Testis (tissue), 2 donors: ENCODE data around the gene NOL4L.

Experiments used
- POLR2A ChIP-seq: fragments of 450-650 bp; IDR thresholded peaks from one replicate; pipeline ENCODE4 v1.6.1; 2017; ENCODE audit warnings: antibody characterized with exemption, mild to moderate bottlenecking, moderate library complexity
- TF ChIP-seq, protein P1 (sequence below), 3 experiments: fragments of 450-650 bp in 2 of 3; fragments of 200-600 bp in 1 of 3; sonication (generic) in 1 of 3; IDR thresholded peaks; one replicate each; pipeline ENCODE4 v1.5.1; 2016 to 2019; ENCODE audit warnings: antibody characterized with exemption in 3 of 3, mild to moderate bottlenecking in 2 of 3, moderate library complexity in 1 of 3

DNA sequence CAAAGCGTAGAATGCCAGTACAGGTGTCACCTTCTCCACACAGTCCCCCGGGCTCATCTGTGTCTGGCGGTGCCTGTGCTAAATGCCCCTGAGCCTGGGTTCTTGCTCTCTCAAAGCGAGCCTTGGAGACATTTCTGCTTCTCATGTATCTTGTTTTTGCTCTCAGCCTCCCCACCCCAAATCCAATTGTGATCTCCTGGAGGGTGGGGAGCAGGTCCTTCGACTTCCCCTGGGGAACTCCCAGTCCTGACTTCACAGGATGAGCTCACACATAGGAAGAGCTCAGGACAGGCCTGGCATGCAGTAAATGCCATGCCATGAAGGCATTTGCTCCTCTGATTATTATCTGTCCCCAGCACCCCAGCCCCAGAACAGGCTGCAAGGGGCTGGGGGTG is 58.1 kb downstream of the NOL4L start:
- TF ChIP-seq, protein P1, sequence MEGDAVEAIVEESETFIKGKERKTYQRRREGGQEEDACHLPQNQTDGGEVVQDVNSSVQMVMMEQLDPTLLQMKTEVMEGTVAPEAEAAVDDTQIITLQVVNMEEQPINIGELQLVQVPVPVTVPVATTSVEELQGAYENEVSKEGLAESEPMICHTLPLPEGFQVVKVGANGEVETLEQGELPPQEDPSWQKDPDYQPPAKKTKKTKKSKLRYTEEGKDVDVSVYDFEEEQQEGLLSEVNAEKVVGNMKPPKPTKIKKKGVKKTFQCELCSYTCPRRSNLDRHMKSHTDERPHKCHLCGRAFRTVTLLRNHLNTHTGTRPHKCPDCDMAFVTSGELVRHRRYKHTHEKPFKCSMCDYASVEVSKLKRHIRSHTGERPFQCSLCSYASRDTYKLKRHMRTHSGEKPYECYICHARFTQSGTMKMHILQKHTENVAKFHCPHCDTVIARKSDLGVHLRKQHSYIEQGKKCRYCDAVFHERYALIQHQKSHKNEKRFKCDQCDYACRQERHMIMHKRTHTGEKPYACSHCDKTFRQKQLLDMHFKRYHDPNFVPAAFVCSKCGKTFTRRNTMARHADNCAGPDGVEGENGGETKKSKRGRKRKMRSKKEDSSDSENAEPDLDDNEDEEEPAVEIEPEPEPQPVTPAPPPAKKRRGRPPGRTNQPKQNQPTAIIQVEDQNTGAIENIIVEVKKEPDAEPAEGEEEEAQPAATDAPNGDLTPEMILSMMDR (IDR thresholded peaks at IDR 0.05) = no peak
- no peak for TF ChIP-seq POLR2A
